GM18519 (cell line): Measurements from ENCODE around the gene LIN28B.
A peak's percentile ranks its signal among the peaks of the same experiment; 100 is the strongest.
"Not testable (repeated sequence)": the region's sequence is repeated elsewhere in the genome, so short reads cannot be mapped to it uniquely, and the experiment has no call there.

Experiments used
- ATAC-seq: cut with Tn5 transposase; IDR thresholded peaks from one replicate; pipeline ENCODE4 v1.9.1; 2021; ENCODE audit warnings: mild to moderate bottlenecking, moderate library complexity; ENCODE audit not compliant: unreplicated experiment, low FRiP score

The LIN28B gene

DNA sequence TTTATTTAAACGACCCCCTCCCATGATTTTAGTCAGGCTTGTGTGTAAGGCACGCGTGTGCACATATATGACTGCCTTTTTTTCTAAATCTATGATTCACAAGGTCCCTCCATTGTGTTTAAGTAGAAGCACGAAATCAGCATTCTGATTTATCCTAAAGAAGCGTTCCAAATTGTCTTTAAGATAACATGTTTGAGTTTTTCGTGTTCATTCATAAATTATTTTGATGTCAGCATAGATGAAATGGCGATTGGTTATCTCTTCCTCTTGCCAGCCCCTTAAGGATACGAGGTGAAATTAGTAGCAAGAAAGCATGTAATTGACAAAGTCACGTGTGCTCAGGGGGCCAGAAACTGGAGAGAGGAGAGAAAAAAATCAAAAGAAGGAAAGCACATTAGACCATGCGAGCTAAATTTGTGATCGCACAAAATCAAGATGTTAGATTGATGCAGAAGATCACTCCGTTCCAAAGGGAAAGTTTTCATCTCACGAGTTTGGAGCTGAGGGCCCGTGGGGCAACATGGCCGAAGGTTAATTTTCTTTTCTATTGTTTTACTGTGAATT lies at the start of gene LIN28B:
LIN28B (plus strand) TSS at position 377 of the 564 bp plus-strand sequence; CDS start at position 521, 144 bp downstream.
- ATAC-seq = no peak

DNA sequence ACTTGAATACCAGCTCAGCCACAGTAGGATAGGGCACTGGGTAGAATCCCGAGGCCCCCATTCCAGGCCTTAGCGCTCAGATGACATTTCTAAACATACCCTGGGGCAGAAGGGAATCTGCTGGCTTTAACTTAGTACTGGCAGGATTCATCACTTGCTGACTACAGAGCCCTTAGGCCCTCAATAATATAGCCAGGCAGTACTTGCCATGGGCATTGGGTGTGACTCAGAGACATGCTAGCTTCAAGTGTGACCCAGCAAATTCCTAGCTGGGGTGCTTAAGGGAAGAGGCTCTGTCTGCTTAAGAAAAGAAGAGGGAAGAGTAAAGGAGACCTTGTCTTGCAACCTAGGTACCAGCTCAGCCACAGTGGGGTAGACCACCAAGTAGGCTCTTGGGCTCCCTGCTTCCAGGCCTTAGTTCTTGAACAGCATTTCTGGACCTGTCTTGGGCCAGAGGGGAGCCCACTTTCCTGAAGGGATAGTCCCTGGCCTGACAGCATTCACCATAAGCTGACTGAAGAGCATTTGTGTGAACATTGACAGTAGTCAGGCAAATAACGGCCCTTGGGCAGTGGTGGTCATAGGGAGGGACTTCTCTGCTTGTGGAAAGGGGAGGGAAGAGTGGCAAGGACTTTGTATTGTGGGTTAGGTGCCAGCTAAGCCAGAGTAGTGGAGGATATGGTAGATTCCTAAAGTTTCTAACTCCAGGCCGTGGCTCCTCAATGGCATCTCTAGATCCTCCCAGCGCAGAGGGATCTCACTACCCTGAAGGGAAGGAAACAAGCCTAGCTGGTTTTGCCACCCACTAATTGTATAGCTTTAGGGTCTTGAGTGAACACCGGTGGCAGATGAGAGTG lies 48.6 kb upstream of the LIN28B start:
- ATAC-seq = no peak

GRCh38 chr6:104908888-104909525 lies 47.9 kb upstream of the LIN28B start:
- no peak for ATAC-seq

DNA sequence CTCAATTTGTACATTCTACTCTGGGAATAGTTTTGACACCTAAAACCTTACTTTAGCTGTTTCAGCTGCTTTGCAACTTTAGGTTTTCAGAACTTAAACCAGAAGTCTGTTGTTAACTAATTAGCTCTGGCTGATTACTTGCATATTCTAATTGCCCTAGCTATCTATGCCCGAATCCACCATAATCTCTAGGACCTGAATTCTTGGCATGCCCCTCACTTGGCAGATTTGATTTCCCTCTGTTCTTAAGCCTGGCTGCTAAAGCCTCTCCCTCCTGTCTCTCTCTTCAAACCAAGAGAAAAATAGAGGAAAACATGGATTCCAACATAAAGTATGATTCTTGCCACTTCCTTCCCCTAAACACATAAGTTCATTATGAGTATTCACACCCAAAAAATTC lies 35.0 kb upstream of the LIN28B start:
- ATAC-seq = no peak

DNA sequence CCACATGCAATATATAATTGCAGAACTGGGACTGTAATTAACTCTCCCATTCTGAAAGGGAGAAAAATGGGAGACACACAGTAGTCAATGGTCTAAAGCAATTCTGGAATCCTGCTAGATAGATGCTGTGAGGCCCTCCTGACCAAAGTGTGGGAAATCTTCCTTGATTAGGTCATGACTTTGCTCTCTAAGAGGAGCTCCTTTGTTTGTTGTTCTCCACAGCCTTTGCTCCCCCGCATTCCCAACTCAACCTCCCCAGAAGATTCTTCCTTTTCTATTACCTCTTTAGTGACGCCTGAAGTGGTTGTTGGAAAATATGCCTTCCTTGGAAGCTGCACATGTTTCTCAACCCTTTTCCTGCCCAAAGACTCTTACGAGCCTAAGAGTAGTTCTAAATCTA lies 28.8 kb upstream of the LIN28B start:
- no peak for ATAC-seq

DNA sequence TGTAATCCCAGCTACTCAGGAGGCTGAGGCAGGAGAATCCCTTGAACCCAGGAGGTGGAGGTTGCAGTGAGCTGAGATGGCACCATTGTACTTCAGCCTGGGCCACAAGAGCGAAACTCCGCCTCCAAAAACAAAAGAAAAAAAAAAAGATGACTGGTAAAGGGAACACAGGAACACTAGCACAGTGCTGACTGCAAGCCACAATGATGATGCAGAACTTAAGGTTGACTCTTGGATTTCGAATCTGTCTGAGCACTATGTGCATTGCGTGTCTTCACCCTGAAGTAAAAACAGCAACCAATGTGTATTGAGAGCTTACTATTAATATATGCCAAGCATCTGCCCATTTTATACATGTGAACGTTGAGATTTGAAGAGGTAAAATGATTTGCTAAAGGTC lies 27.6 kb upstream of the LIN28B start:
- no peak for ATAC-seq

GRCh38 chr6:104930939-104931338 lies 26.0 kb upstream of the LIN28B start:
- no peak for ATAC-seq

DNA sequence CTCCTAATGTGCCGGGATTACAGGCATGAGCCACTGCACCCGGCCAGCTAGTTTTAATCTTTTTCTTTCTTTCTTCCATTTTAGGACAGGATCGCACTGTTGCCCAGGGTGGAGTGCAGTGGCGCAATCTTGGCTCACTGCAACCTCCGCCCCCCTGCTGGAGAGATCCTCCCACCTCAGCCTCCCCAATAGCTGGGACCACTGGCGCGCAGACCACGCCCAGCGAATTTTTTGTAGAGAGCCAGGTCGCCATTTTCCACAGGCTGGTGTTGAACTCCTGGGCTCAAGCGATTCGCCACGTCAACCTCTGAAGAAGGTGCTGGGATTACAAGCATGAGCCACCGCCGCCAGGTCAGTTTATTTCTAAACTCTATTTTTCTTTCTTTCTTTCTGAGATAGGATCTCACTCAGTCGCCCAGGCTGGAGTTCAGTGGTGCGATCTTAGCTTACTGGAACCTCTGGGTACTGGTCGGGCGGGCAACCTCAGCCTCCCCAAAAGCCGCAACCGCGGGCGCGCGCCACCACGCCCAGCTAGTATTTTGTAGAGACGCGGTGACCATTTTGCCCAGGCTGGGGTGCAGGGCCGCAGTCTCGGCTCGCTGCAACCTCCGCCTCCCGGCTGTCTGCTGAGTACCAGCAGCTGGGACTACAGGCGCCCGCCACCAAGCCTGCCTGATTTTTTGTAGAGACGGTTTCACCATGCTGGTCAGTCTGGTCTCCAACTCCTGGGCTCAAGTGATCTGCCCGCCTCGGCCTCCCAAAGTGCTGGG lies 20.0 kb upstream of the LIN28B start:
- ATAC-seq = no peak

DNA sequence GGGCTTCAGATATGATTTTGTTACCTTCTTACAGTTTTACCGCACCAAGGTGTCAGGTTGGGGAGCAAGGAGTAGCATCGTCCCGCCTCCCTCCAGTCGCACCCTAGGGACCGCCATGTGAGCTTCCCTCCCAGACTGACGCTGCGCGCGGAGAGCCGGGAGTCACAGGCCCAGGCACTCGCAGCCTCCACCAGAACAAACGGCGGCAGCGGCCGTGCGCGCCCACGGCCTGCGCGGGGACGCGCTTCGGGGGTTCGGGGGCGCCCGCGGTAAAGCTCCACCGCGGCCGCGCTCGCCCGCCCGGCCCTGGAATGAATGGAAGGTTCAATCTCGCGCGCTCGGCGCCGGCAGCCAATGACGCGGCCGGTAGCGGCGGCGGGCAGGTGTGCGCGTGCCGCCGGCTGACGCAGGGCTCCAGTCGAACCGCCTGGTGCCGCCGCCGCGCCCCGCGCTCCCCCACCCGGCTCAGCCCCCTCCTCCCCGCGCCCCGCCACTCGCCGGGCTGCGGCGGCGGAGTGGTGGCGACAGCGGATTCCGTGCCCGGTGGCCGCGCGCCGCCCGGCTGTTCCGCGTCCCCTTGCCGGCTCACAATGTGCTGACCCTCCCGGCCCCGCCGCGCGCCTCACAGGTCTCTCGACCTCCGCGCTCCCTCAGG lies 16.5 kb upstream of the LIN28B start:
- no peak for ATAC-seq

- ATAC-seq = peak; percentile 60
Observed at GRCh38 chr6:104940893-104941728, 15.8 kb upstream of the LIN28B start.

GRCh38 chr6:104941729-104942091 lies 15.2 kb upstream of the LIN28B start:
- ATAC-seq = no peak

DNA sequence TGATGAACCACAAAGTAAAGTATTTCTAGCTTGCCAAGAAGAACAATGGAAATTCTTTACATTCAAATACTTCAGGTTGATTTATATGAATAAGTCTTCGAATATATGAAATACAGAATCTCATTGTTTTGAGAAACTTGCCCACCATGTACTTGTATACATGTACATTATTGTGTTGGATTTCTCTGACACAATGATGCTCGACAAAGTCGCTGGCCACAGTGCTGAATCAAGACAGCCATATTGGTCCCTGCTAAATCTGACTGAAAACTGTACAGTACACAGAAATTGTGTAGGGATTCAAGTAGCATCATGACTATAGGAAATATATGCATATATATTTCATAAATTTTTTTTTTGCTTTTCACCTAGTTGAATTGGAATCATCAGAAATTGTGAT lies 13.1 kb upstream of the LIN28B start:
- ATAC-seq = no peak

DNA sequence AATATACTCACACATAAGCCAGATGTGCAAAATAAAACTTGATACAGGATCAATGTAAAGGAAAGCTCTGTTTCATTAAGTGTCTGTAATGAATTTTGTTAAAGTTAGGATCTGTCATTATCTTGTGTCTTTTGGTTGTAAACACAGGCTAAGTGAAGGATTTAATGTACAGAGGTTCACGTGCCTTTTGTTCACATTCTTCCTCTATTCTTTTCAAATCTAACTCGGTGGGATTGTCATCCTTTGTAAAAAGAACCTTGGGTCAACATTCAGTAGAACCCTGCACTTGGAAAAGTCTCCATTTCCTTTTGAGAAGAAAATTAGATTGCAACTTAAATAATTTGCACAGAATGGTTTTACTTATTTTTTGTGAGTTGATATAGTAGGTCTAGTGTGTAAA lies 7.7 kb upstream of the LIN28B start:
- ATAC-seq = no peak

DNA sequence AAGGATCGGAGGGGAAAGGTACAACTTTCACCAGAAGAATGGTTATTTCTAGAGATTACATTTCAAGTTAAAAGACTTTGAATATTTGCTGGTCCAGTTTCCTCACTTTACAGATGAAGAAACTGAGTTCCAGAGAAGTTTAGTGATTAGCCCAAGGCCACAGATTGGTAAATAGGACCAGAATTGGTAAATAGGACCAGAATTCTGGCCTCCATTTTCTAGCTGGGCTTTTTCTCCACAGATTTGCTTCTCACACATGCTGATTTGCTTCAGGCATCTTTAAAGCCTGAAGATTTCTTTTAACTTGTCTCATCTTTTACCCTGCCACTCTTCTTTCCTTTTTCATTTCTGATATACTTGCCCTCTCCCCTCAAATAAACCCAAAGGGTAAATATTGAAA lies 5.2 kb upstream of the LIN28B start:
- ATAC-seq = no peak

DNA sequence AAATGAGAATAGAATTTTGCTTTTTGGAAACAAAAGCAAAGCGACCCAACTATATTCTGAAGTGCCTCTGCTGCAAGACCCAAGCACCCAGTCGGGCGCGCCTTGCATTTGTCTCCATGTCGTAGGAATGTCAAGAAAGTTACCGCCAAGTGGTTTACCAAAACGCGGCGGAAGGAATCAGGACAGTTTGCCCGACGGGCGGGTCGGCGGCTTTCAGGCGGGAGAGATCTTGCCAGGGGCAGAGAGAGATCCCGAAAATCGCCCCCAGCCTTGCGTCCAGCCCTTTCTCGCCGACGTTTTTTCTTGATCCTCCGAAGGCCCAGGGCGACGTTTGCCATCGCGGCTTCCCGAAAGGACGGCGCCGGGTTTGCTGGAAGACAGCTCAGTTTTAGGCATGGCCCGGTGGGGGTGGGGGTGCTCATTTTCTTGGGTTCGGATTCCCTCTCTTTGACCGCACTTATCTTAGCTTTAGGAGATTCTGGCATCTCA lies 4.0 kb upstream of the LIN28B start:
- ATAC-seq = no peak

GRCh38 chr6:104953400-104954189 lies 3.3 kb upstream of the LIN28B start:
- not testable (repeated sequence) for ATAC-seq

DNA sequence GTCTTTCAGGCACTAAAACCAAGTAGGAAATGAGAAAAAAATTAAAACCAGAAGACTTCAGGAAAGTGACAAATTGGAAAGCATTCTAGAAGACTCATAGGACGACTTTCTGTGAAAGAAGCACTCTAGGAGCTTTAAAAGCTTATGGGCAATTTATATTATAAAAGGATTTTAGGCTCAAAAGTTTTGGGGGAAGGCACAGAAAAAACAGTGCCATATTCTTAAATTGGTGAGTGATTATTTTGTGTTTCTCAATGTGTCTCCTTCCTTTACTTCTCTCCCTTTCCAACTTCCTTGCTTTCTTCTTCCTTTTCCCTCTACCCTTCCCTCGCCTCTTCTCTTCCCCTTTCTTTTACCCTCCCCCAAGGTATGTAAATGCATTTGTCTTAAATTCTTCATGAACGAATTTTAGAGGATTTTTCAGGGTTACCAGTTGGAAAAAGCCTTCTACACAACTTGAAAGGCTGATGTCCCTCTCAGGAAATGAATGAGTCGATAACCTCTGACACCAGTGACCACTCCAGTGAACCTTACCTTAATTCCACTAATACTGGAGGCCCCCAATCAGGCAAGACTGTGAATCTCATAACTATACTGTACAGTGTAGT lies 2.6 kb upstream of the LIN28B start:
- ATAC-seq = no peak

DNA sequence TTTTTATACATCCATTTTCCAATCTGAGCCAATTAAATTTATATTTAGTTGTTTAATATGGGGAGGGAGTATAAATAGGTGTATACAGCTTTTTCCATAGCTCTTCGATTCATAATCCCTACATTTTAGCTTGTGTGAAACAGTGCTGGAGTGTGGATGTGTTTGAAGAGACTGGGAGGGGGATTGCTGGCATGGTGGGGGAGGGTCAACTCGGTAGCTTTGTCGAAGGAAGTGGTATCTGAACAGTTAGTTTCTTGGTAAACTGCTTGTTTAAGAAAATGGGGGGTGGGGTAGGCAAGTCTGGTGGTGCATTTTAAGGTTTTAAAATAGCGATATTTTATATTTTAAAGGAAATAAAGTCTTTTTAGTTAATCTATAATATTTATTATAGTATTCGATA lies 1.4 kb upstream of the LIN28B start:
- no peak for ATAC-seq
